MG63 (cell line): Measurements from ENCODE around the gene GRID1. TPM values are rescaled to one million over a fixed set of nuclear protein-coding genes. Genes with fewer than 3 reads are reported as not detected.

Experiments
- DNase-seq: peaks from one replicate; pipeline ENCODE4 v3.0.0-alpha.2; 2020
- H3K27me3 ChIP-seq: fragments of 250-450 bp; sonication (Bioruptor Pico); 2 replicates; pipeline ENCODE4 v1.5.1; 2020; ENCODE audit warnings: mild to moderate bottlenecking, moderate library complexity
- H3K36me3 ChIP-seq: fragments of 250-450 bp; sonication (Bioruptor Pico); 2 replicates; pipeline ENCODE4 v1.5.1; 2020; ENCODE audit warnings: mild to moderate bottlenecking, moderate library complexity
- H3K4me3 ChIP-seq: fragments of 250-450 bp; sonication (Bioruptor Pico); 2 replicates; pipeline ENCODE4 v1.5.1; 2020; ENCODE audit warnings: mild to moderate bottlenecking, moderate library complexity
- H3K9me3 ChIP-seq: fragments of 250-450 bp; sonication (Bioruptor Pico); 2 replicates; pipeline ENCODE4 v1.5.1; 2020; ENCODE audit warnings: mild to moderate bottlenecking, moderate library complexity
- total RNA-seq: library from RNA; depleted of rRNA; stranded (reverse); fragments of >200 nt; shearing (Covaris generic); gene quantifications from 2 replicates; pipeline ENCODE4 v1.2.3, GENCODE V29; 2014; ENCODE audit warnings: low replicate concordance

Gene GRID1
- total RNA-seq, 1 experiment from 2014 or later = 0.10 TPM

DNA sequence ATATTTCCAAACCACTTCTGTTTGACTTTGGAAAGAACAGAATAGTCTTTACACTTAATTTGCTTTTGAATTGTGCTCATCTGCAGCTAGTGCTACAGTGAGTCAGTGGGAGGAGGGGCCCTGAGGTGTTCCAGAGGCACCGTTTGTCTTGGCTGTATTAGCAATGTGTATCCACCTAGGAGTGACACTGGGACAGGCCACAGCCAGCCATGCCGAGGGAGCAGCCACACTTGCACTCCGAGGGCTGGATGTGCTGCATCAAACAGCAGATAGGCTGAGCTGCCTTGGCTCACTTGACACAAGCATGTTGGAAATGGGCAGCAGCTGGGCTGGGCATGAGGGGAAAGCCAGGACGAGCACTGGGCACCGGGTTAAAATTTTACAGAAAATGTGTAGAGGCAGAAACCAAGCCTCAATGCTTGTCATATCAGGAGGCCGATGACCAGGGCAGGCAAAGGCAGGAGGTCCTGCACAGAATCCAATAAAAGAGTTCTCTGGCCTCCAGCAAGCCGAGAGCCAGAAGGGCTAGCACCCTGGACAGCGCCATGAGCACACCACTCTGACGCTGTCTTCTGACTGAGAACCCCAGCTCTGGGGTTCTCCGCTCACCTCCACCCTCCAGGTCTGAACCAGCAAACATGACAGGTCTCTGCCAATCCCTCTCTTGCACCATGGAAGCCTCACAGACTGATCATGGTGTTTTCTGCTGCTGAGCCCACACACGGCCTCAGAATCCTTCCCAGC is 163.3 kb downstream of the GRID1 start:
- Histone ChIP-seq H3K4me3 (no peak overlapping the region), H3K27me3 (no peaks in the 10 kb centered on the region), H3K36me3 (no peaks in the 10 kb centered on the region), H3K9me3 (no peaks in the 10 kb centered on the region)
- peak; percentile 15 for DNase-seq

DNA sequence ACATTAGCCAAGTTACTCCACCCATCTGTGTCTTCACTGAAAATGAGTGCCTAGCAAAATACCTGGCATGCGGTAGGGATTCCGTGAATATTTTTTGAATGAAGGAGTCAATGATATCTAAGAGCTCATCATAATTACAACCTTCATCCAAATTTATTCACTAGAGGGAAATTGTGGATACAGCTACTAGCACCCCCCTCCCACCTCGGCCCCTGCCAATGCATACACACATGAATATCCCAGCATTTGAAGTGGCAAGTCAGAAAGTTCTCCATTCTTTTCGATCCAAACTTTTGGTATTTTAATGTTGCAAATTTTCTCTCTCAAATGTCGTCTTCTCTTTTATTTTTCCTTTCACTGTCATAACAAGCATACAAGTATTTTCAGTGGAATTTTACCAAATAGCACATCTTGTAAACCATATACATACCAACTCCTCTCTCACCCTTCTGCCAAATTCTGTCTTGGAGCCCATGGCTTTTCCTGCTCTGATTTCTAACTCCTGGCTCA is 164.3 kb downstream of the GRID1 start:
- H3K27me3 ChIP-seq = no peaks in the 10 kb centered on the region
- no peak for DNase-seq
- no peak overlapping the region for H3K4me3 ChIP-seq
- no peaks in the 10 kb centered on the region for H3K9me3 ChIP-seq
- H3K36me3 ChIP-seq = no peaks in the 10 kb centered on the region

DNA sequence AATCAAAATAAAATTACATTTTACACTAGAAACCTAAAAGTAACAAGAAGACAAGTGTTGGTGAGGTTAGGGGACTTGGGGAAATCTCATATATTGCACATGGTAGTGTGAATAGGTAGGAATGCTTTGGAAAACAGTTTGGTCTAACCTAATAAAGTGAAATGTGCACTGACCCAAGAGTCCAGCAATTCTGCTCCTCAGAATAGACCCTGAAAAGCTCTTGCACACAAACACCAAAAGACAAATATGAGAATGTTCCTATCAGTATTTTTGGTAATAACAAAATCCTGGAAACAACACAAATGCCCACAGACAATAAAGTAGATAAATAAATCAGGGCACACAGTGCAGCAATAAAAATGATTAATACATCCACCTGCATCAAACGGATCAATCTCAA is 165.7 kb downstream of the GRID1 start:
- no peak for DNase-seq
- no peaks in the 10 kb centered on the region for H3K27me3 ChIP-seq
- H3K9me3 ChIP-seq = no peaks in the 10 kb centered on the region
- H3K36me3 ChIP-seq = no peaks in the 10 kb centered on the region
- no peak overlapping the region for H3K4me3 ChIP-seq

DNA sequence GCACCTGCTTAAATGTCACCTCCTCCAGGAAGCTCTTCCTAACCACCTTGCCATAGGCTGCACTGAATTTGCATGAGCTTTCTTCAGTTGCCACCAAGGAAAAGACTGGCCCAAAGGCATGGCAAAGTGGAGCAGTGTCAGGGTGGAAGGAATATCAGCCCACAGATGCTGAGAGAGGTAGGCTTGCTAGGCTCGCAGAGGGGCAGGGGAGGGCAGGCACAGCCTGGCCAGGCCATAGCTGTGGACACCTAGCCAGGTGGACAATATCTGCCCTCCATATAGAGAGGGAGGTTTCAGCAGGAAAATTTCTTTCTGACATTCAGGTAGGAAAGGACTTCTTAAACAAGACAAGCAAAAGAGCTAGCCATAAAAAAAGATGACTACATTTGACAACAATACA is 166.3 kb downstream of the GRID1 start:
- Histone ChIP-seq H3K4me3 (no peak overlapping the region), H3K36me3 (no peaks in the 10 kb centered on the region), H3K9me3 (no peaks in the 10 kb centered on the region), H3K27me3 (no peaks in the 10 kb centered on the region)
- no peak for DNase-seq

DNA sequence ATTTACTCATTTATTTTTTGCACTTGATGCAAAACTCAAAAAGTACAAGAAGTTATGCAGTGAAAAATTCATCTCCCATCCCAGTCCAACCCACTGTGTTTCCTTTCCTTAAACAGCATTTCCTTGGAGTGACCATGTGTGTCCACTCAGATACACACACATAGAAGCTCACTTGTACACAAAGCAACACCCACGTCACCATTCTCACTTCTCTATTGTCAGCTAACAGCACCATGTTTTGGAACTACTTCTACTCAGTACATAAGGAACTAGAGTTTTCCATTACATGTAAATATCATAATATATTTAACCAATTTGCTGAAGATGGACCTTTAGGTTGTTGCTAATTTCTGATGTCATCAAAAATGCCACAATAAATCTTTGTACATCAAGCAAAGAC is 167.6 kb downstream of the GRID1 start:
- Histone ChIP-seq H3K9me3 (no peaks in the 10 kb centered on the region), H3K27me3 (no peaks in the 10 kb centered on the region), H3K36me3 (no peaks in the 10 kb centered on the region), H3K4me3 (no peak overlapping the region)
- no peak for DNase-seq

DNA sequence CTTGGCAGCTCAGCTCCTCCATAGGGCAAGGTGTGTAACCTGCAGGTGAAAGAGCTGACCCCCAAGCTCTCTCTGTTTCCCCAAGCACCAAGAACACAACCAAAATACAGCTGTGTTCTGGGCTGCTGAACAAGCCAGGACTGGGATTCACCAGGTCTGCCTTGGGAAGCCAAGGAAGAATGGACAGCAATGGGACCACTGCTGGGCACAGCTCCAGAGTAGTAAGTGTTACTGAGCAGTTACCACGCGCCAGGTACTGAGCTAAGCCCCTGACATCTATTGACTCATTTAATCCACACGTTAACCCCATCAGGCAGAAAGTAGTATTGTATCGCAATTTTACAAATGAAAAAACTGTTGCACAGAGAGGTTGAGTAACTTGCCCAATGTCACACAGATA is 168.3 kb downstream of the GRID1 start:
- DNase-seq = no peak
- Histone ChIP-seq H3K9me3 (no peaks in the 10 kb centered on the region), H3K36me3 (no peaks in the 10 kb centered on the region), H3K27me3 (no peaks in the 10 kb centered on the region), H3K4me3 (no peak overlapping the region)

DNA sequence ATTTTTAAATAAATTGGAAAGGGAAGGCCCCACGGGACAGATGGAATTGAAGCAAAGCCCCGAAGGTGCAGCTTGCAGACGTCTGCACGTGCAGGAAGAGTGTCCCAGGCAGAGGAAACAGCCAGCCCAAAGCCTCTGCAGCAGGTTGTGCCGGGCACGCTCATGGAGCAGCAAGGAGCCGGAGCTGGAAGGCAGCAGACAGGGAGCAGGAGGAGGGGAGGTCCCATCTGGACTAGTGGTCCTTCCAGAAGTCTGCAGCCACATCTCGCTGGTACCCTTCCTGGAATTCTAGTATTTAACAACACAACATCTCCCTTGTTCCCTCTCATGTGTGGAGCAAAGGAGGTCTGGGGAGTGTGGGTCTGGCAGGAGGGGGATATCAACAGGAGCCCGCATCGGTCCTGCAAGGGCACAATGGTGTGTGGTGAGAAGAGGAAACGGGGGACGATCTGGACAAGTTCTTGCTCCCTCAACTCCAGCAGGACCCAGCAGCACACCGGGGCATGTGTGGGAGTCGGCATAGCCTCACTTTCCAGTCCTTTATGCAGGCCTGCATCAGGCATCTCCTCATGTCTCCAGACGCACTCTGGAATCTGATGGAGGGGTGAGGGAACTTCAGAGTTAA is 169.3 kb downstream of the GRID1 start:
- Histone ChIP-seq H3K36me3 (no peaks in the 10 kb centered on the region), H3K4me3 (no peak overlapping the region), H3K9me3 (no peaks in the 10 kb centered on the region), H3K27me3 (no peaks in the 10 kb centered on the region)
- no peak for DNase-seq

DNA sequence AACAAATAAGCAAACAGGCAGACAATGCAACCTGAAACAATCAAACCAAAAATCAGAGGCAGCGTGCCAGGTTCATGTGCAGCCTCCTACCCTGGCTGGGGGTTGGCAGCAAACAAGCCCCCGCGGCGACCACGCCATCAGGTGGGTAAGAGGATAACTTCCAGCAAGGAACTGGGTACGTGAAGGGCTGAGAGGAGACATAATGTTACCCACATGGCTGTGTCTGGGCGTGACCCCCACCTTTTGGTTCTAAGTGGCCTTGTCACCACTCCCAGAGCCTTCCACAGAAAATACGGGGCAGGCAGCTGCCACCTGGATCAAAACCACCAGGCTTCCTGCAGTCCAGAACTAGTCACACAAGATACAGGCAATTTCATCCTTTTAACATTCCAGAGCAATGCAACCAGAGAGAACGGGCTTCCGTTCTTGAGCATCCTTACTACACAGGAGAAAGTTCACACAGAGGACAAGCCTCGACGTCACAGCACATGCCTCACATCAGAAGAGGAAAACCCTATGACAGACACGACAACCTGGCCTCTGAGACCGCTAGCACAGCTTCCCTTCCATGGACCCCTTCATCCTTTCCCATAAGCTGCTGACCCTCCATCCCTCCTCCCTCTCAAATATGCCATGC is 171.0 kb downstream of the GRID1 start:
- H3K4me3 ChIP-seq = no peak overlapping the region
- no peaks in the 10 kb centered on the region for H3K27me3 ChIP-seq
- no peaks in the 10 kb centered on the region for H3K36me3 ChIP-seq
- no peaks in the 10 kb centered on the region for H3K9me3 ChIP-seq
- DNase-seq = no peak

DNA sequence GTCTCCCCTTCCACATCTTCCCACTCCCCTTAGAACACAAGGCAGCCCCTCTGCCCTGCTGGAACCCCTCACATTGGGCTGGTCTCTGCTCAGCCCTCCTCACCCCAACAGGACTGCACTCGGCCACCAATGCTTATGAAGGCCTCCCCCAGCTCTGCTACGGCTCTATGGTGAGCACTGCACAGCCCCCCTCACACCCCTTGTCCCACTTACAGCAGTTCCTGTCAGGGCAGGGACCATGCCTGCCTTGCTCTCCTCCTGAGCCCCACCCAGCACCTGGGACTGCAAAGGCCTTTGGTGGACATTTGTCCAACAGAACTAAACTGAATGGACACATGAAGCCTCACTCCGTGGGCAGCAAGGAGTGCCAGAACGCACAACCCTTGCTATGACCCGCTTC is 171.9 kb downstream of the GRID1 start:
- no peaks in the 10 kb centered on the region for H3K9me3 ChIP-seq
- no peak for DNase-seq
- no peak overlapping the region for H3K4me3 ChIP-seq
- no peaks in the 10 kb centered on the region for H3K36me3 ChIP-seq
- no peaks in the 10 kb centered on the region for H3K27me3 ChIP-seq

DNA sequence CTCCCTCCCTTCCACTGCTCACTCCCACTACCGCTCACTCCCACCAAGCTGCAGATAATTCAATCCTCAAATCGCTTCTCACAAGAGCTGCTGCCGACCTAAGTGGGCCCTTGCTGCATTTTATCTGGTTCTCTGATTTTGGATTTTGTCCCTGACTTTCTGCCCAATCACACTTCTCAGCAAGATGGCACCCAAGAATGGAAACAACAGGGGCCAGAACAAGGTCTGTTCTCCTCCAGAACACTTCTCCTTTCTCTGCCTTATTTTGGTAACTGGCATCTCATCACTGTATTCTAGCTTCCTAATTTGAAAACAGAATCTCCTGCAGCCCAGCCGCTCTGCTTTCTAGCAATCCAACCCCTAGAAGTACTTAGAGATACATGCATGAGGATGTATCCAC is 172.8 kb downstream of the GRID1 start:
- H3K4me3 ChIP-seq = no peak overlapping the region
- no peaks in the 10 kb centered on the region for H3K27me3 ChIP-seq
- DNase-seq = no peak
- H3K36me3 ChIP-seq = no peaks in the 10 kb centered on the region
- H3K9me3 ChIP-seq = no peaks in the 10 kb centered on the region

DNA sequence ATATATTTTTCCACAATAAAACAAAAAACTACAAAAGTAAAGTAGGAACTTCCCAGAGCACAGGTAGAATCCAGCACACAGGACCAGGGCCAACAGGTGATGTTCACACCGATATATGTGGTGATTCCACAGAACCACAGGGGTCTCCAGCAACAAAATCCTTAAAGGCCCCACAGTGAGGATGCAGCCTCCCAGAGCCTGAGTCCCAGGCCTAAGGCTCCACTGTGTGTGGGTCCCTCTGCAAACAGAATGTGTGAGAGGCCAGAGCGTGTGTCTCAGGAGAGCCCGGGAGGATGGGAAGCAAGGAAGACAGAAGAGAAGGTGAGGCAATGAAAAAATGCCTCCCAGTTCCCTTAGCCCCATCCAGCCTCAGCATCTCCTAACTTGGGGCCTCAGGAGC is 173.9 kb downstream of the GRID1 start:
- Histone ChIP-seq H3K9me3 (no peaks in the 10 kb centered on the region), H3K4me3 (no peak overlapping the region), H3K27me3 (no peaks in the 10 kb centered on the region), H3K36me3 (no peaks in the 10 kb centered on the region)
- no peak for DNase-seq

DNA sequence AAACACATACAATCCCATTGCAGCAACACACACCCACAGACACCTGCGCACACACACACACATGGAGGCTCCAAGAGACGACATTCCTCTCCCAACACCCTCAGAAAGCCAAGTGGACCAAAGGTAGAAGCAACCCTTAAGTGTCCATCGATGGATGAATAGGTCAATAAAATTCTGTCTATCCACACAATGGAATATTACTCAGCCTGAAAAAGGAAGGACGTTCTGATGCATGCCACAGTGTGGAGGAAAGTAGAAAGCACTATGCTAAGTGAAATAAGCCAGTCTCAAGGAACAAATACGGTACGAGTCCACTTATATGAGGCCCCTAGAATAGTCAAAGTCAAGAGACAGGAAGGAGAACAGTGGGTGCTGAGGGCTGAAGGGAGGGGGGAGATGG is 174.4 kb downstream of the GRID1 start:
- Histone ChIP-seq H3K27me3 (no peaks in the 10 kb centered on the region), H3K36me3 (no peaks in the 10 kb centered on the region), H3K9me3 (no peaks in the 10 kb centered on the region), H3K4me3 (no peak overlapping the region)
- DNase-seq = no peak

DNA sequence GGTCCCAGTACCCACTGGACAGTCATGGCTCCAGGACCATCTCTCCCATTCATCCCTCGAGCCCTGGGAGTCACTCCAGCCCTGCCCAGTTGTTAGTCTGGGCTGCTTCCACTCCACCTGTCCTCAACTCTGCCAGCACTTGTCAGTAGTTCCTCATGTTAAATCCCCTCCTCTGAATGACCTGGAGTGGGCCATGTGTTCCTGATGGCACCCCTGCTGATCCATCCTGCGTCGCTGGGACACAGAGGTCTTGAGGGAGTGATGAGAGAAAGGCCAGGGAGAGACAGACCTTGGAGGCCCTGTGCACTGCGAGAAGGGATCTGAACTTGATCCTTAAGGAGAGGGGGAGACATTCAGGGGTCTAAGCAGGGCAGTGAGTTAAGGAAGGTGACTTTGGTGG is 174.9 kb downstream of the GRID1 start:
- no peaks in the 10 kb centered on the region for H3K9me3 ChIP-seq
- DNase-seq = no peak
- no peak overlapping the region for H3K4me3 ChIP-seq
- no peaks in the 10 kb centered on the region for H3K27me3 ChIP-seq
- no peaks in the 10 kb centered on the region for H3K36me3 ChIP-seq

DNA sequence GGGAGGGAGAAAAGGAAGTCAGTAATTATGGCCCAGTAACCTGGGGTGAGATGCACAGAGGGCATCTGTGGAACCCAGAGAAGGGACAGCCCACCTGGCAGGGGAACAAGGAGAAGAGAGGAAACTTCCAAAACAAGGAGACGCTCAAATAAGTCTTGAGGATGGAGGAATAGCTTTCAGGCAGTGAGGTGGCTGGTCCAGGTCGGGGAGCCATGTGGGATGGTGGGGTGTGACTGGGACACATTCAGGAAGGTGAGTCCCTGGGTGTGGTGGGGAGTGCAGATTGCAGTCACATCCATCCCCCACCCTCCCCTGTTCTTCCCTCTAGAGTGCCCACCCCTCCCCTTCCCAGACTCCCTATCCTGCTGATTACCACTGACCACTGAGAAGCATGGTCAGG is 175.4 kb downstream of the GRID1 start:
- Histone ChIP-seq H3K9me3 (no peaks in the 10 kb centered on the region), H3K27me3 (no peaks in the 10 kb centered on the region), H3K36me3 (no peaks in the 10 kb centered on the region), H3K4me3 (no peak overlapping the region)
- no peak for DNase-seq

DNA sequence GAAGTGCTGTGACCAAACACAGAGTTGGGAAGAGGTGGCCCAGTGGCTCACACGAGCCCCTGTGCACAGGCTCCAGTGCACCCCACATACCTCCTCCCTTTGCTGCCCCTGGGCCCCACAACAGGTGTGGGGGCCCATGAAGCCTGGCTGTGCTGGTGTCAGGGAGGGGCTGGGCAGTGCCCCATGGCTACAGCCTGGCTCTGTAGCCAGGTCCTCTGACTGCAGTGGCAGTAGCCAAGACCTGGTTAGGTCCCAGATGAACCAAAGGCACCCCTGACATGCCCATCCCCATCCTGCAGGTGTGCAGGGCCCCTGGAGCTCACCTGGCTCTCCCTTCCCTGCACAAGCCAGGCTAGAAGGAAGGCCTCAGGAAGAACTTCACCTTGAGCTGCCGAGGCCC is 176.3 kb downstream of the GRID1 start:
- H3K27me3 ChIP-seq = no peaks in the 10 kb centered on the region
- H3K4me3 ChIP-seq = no peak overlapping the region
- no peaks in the 10 kb centered on the region for H3K36me3 ChIP-seq
- no peak for DNase-seq
- H3K9me3 ChIP-seq = no peaks in the 10 kb centered on the region

DNA sequence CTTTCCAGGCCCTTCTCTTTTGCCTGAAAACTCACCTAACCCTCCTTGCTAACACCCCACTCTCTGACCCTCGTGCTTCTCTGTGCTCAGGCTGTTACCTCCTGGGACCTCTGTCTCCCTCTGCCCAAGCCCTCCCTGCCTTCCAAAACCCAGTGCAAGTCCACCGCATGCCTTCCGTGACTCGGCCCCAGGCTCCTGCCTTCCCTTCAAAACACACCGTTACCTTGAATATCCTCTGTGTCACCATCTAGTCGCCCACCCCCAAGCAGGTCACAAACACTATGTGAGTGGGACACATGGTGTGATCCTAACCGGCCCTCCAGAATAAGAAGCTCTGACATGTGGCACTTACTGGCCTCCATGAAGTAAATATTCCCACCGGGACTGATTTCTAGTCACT is 176.7 kb downstream of the GRID1 start:
- no peak for DNase-seq

DNA sequence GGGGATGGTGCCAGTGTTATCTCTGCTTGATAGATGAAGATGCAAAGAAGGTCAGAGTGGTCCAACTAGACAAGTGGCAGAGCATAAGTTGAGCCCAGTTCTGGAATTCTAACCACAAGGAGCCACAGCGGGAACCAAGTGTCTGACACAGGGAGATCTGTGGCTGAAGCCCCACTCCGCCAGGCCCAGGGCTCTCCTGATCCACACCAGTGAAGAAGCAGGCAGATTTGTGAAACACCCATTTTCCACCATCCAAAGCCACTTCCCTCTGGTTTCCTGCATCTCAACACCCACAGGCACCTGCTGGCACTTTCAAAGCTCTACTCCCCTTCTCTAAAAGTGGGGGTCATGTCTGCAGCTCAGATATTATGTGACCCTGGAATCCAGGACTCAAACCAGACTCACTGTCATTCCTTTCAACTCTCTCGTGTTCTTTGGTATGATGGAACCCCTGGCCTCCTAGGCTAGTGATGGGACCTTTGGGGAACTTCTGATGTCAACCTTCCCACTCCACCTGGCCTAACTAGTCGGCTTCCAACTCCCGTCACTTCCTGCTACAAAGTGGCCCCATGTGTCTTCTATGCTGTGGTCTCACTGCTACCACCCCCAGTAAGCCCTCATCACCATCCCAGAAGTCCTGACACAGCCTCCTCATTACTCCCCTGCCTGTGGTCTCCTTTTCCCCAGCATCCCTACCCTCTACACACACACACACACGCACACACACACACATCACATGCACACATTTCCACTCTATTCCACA is 177.6 kb downstream of the GRID1 start:
- no peaks in the 10 kb centered on the region; the same call in 1 of the 2 replicates for H3K27me3 ChIP-seq
- H3K9me3 ChIP-seq = no peaks in the 10 kb centered on the region
- no peaks in the 10 kb centered on the region for H3K36me3 ChIP-seq
- no peak for DNase-seq
- H3K4me3 ChIP-seq = no peak overlapping the region

More for the DNA sequence above, 176.7 kb downstream of the GRID1 start:
- Histone ChIP-seq H3K27me3 (no peaks in the 10 kb centered on the region; the same call in 1 of the 2 replicates), H3K4me3 (no peak overlapping the region), H3K36me3 (no peaks in the 10 kb centered on the region), H3K9me3 (no peaks in the 10 kb centered on the region)
